ENCODE data around the gene PRRC2A. TPM values are rescaled to one million over a fixed set of nuclear protein-coding genes. Genes with fewer than 3 reads are reported as not detected.

PRRC2A gene
- total RNA-seq: 51.3 TPM
- 100 to 1,000 TPM; 124 to 175 (median 153) TPM for polyA plus RNA-seq (ENCODE audit: insufficient read depth in 1 of 8, insufficient read length in 8 of 8, low replicate concordance in 1 of 8)
- long read RNA-seq, donor 1, partial matches to known transcripts: 8 of 10 reads
- long read RNA-seq, donor 1, other reads (novel, unspliced or antisense): 0 of 10 reads
- long read RNA-seq, donor 2, partial matches to known transcripts: 6 of 6 reads
- long read RNA-seq, donor 2, other reads (novel, unspliced or antisense): 0 of 6 reads
- long read RNA-seq, donor 3, partial matches to known transcripts: 68 of 75 reads
- long read RNA-seq, donor 3, other reads (novel, unspliced or antisense): 0 of 75 reads
- long read RNA-seq, donor 4, partial matches to known transcripts: 93 of 100 reads
- long read RNA-seq, donor 4, other reads (novel, unspliced or antisense): 0 of 100 reads
- long read RNA-seq, donor 5, partial matches to known transcripts: 120 of 126 reads
- long read RNA-seq, donor 5, other reads (novel, unspliced or antisense): 5 of 126 reads
- long read RNA-seq, donor 6, full-length matches to known transcripts: 5 of 140 reads
- long read RNA-seq, donor 6, partial matches to known transcripts: 135 of 140 reads
- long read RNA-seq, donor 6, other reads (novel, unspliced or antisense): 0 of 140 reads
- long read RNA-seq, donor 7, partial matches to known transcripts: 89 of 96 reads
- long read RNA-seq, donor 7, other reads (novel, unspliced or antisense): 0 of 96 reads
- long read RNA-seq, donor 8, partial matches to known transcripts: 93 of 104 reads
- long read RNA-seq, donor 8, other reads (novel, unspliced or antisense): 7 of 104 reads
- long read RNA-seq, donor 9, partial matches to known transcripts: 36 of 42 reads
- long read RNA-seq, donor 9, other reads (novel, unspliced or antisense): 0 of 42 reads
- long read RNA-seq, donor 10, partial matches to known transcripts: 169 of 192 reads
- long read RNA-seq, donor 10, other reads (novel, unspliced or antisense): 14 of 192 reads
- long read RNA-seq, donor 11, partial matches to known transcripts: 22 of 28 reads
- long read RNA-seq, donor 11, other reads (novel, unspliced or antisense): 0 of 28 reads

- H3K36me3 ChIP-seq (ENCODE audit: control insufficient read depth, insufficient read depth, low read length): peaks cover 36% of the 10 kb centered on the region
- H3K27ac ChIP-seq (ENCODE audit: low read length): peak within 1 kb of the TSS; percentile 100
- H3K4me3 ChIP-seq (ENCODE audit: low read length): peak within 1 kb of the TSS; percentile 76
- WGBS (ENCODE audit: insufficient coverage): under 1% methylated on average over 59 of the region's 67 CpGs
- no peaks in the 10 kb centered on the region for H3K9me3 ChIP-seq (replicated peaks; ENCODE audit: control insufficient read depth, low read depth, low read length)
- H3K27me3 ChIP-seq (ENCODE audit: control insufficient read depth, insufficient read depth, low read length): no peaks in the 10 kb centered on the region
- peaks cover 10% of the 10 kb centered on the region for H3K4me1 ChIP-seq (ENCODE audit: control insufficient read depth, insufficient read depth, low read length)
- peak; percentile 87 for DNase-seq
These were observed at the start of gene PRRC2A for GRCh38 chr6:31620586-31621319. TSS of gene PRRC2A (plus strand) at chr6:31620715. CDS start at chr6:31622790, 2,075 bp downstream.

- 81% methylated on average over 19 of the region's 27 CpGs for WGBS (ENCODE audit: insufficient coverage)
- DNase-seq: no peak
- Histone ChIP-seq H3K36me3 (ENCODE audit: control insufficient read depth, insufficient read depth, low read length) (no peaks in the 10 kb centered on the region), H3K4me3 (ENCODE audit: low read length) (no peak within 1 kb of the TSS), H3K9me3 (replicated peaks; ENCODE audit: control insufficient read depth, low read depth, low read length) (no peaks in the 10 kb centered on the region), H3K27ac (ENCODE audit: low read length) (no peak within 1 kb of the TSS), H3K27me3 (ENCODE audit: control insufficient read depth, insufficient read depth, low read length) (no peaks in the 10 kb centered on the region), H3K4me1 (ENCODE audit: control insufficient read depth, insufficient read depth, low read length) (peaks cover 2% of the 10 kb centered on the region)
These were observed 48.2 kb upstream of the PRRC2A start, which contains the start of gene LTA for GRCh38 chr6:31572041-31572911. TSS of gene LTA (plus strand) at chr6:31572289. CDS start at chr6:31572743, 454 bp downstream.

- Histone ChIP-seq H3K9me3 (replicated peaks; ENCODE audit: control insufficient read depth, low read depth, low read length) (no peaks in the 10 kb centered on the region), H3K36me3 (ENCODE audit: control insufficient read depth, insufficient read depth, low read length) (no peaks in the 10 kb centered on the region), H3K4me1 (ENCODE audit: control insufficient read depth, insufficient read depth, low read length) (peaks cover 2% of the 10 kb centered on the region), H3K27me3 (ENCODE audit: control insufficient read depth, insufficient read depth, low read length) (peaks cover 3% of the 10 kb centered on the region), H3K27ac (ENCODE audit: low read length) (no peak overlapping the region), H3K4me3 (ENCODE audit: low read length) (no peak overlapping the region)
- DNase-seq: no peak
- WGBS (ENCODE audit: insufficient coverage): 83% methylated on average over 9 of the region's 9 CpGs
These were observed 47.0 kb upstream of the PRRC2A start for GRCh38 chr6:31573239-31574105.

GRCh38 chr6:31574106-31575061 is 46.1 kb upstream of the PRRC2A start:
- Histone ChIP-seq H3K4me1 (ENCODE audit: control insufficient read depth, insufficient read depth, low read length) (peaks cover 2% of the 10 kb centered on the region), H3K9me3 (replicated peaks; ENCODE audit: control insufficient read depth, low read depth, low read length) (no peaks in the 10 kb centered on the region), H3K4me3 (ENCODE audit: low read length) (no peak overlapping the region), H3K27me3 (ENCODE audit: control insufficient read depth, insufficient read depth, low read length) (peaks cover 3% of the 10 kb centered on the region), H3K27ac (ENCODE audit: low read length) (no peak overlapping the region), H3K36me3 (ENCODE audit: control insufficient read depth, insufficient read depth, low read length) (no peaks in the 10 kb centered on the region)
- WGBS (ENCODE audit: insufficient coverage): 72% methylated on average over 13 of the region's 14 CpGs
- no peak for DNase-seq

DNA sequence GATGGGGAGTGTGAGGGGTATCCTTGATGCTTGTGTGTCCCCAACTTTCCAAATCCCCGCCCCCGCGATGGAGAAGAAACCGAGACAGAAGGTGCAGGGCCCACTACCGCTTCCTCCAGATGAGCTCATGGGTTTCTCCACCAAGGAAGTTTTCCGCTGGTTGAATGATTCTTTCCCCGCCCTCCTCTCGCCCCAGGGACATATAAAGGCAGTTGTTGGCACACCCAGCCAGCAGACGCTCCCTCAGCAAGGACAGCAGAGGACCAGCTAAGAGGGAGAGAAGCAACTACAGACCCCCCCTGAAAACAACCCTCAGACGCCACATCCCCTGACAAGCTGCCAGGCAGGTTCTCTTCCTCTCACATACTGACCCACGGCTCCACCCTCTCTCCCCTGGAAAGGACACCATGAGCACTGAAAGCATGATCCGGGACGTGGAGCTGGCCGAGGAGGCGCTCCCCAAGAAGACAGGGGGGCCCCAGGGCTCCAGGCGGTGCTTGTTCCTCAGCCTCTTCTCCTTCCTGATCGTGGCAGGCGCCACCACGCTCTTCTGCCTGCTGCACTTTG is 45.1 kb upstream of the PRRC2A start, which contains the start of gene TNF:
Gene TNF (plus strand): TSS at position 231 of the 567 bp plus-strand sequence. CDS start 177 bp downstream, at position 408.
- no peak within 1 kb of the TSS for H3K27ac ChIP-seq (ENCODE audit: low read length)
- H3K4me1 ChIP-seq (ENCODE audit: control insufficient read depth, insufficient read depth, low read length): peaks cover 6% of the 10 kb centered on the region
- H3K27me3 ChIP-seq (ENCODE audit: control insufficient read depth, insufficient read depth, low read length): peaks cover 3% of the 10 kb centered on the region
- DNase-seq: peak; percentile 73
- 52% methylated on average over 14 of the region's 19 CpGs for WGBS (ENCODE audit: insufficient coverage)
- no peaks in the 10 kb centered on the region for H3K36me3 ChIP-seq (ENCODE audit: control insufficient read depth, insufficient read depth, low read length)
- H3K4me3 ChIP-seq (ENCODE audit: low read length): peak within 1 kb of the TSS; percentile 18
- H3K9me3 ChIP-seq (replicated peaks; ENCODE audit: control insufficient read depth, low read depth, low read length): no peaks in the 10 kb centered on the region

GRCh38 chr6:31575952-31576685 is 44.4 kb upstream of the PRRC2A start:
- peak overlapping the region; percentile 18 for H3K4me3 ChIP-seq (ENCODE audit: low read length)
- no peak for DNase-seq
- no peak overlapping the region for H3K27ac ChIP-seq (ENCODE audit: low read length)
- WGBS (ENCODE audit: insufficient coverage): 72% methylated on average over 5 of the region's 8 CpGs
- no peaks in the 10 kb centered on the region for H3K36me3 ChIP-seq (ENCODE audit: control insufficient read depth, insufficient read depth, low read length)
- H3K27me3 ChIP-seq (ENCODE audit: control insufficient read depth, insufficient read depth, low read length): peaks cover 3% of the 10 kb centered on the region
- no peaks in the 10 kb centered on the region for H3K9me3 ChIP-seq (replicated peaks; ENCODE audit: control insufficient read depth, low read depth, low read length)
- peaks cover 10% of the 10 kb centered on the region for H3K4me1 ChIP-seq (ENCODE audit: control insufficient read depth, insufficient read depth, low read length)

DNA sequence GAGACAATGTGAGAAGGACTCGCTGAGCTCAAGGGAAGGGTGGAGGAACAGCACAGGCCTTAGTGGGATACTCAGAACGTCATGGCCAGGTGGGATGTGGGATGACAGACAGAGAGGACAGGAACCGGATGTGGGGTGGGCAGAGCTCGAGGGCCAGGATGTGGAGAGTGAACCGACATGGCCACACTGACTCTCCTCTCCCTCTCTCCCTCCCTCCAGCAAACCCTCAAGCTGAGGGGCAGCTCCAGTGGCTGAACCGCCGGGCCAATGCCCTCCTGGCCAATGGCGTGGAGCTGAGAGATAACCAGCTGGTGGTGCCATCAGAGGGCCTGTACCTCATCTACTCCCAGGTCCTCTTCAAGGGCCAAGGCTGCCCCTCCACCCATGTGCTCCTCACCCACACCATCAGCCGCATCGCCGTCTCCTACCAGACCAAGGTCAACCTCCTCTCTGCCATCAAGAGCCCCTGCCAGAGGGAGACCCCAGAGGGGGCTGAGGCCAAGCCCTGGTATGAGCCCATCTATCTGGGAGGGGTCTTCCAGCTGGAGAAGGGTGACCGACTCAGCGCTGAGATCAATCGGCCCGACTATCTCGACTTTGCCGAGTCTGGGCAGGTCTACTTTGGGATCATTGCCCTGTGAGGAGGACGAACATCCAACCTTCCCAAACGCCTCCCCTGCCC is 43.5 kb upstream of the PRRC2A start:
- Histone ChIP-seq H3K36me3 (ENCODE audit: control insufficient read depth, insufficient read depth, low read length) (no peaks in the 10 kb centered on the region), H3K9me3 (replicated peaks; ENCODE audit: control insufficient read depth, low read depth, low read length) (no peaks in the 10 kb centered on the region), H3K4me1 (ENCODE audit: control insufficient read depth, insufficient read depth, low read length) (peaks cover 17% of the 10 kb centered on the region), H3K4me3 (ENCODE audit: low read length) (no peak overlapping the region), H3K27ac (ENCODE audit: low read length) (no peak overlapping the region), H3K27me3 (ENCODE audit: control insufficient read depth, insufficient read depth, low read length) (peaks cover 12% of the 10 kb centered on the region)
- 92% methylated on average over 13 of the region's 19 CpGs for WGBS (ENCODE audit: insufficient coverage)
- no peak for DNase-seq

Data from muscle of leg (tissue), 16 donors.